Ishikawa (cell line): Measurements from ENCODE around the gene PGAM2.
A peak's percentile ranks its signal among the peaks of the same experiment; 100 is the strongest.

Experiments used
- CEBPB ChIP-seq: IDR thresholded peaks from 2 replicates; pipeline ENCODE4 v1.6.1; 2012
- CREB1 ChIP-seq: IDR thresholded peaks from 2 replicates; pipeline ENCODE4 v1.6.1; 2012; ENCODE audit warnings: low read depth
- EGR1 ChIP-seq: IDR thresholded peaks from 2 replicates; pipeline ENCODE4 v1.6.1; 2012
- EP300 ChIP-seq: IDR thresholded peaks from 2 replicates; pipeline ENCODE4 v1.6.1; 2012; ENCODE audit warnings: borderline replicate concordance
- FOXM1 ChIP-seq: IDR thresholded peaks from 2 replicates; pipeline ENCODE4 v1.6.1; 2012; ENCODE audit warnings: low read depth, borderline replicate concordance
- MAX ChIP-seq: IDR thresholded peaks from 2 replicates; pipeline ENCODE4 v1.6.1; 2012
- NFIC ChIP-seq: IDR thresholded peaks from 2 replicates; pipeline ENCODE4 v1.6.1; 2012
- RAD21 ChIP-seq: IDR thresholded peaks from 2 replicates; pipeline ENCODE4 v1.6.1; 2012; ENCODE audit warnings: low read depth
- REST ChIP-seq: IDR thresholded peaks from 2 replicates; pipeline ENCODE4 v1.6.1; 2012; ENCODE audit warnings: low read depth, mild to moderate bottlenecking
- TAF1 ChIP-seq: IDR thresholded peaks from 2 replicates; pipeline ENCODE4 v1.6.1; 2012; ENCODE audit warnings: low read depth, mild to moderate bottlenecking
- TCF12 ChIP-seq: IDR thresholded peaks from 2 replicates; pipeline ENCODE4 v1.6.1; 2012; ENCODE audit warnings: low read depth
- TEAD4 ChIP-seq: IDR thresholded peaks from 2 replicates; pipeline ENCODE4 v1.6.1; 2012
- USF1 ChIP-seq: IDR thresholded peaks from 2 replicates; pipeline ENCODE4 v1.6.1; 2012
- YY1 ChIP-seq: IDR thresholded peaks from 2 replicates; pipeline ENCODE4 v1.6.1; 2012; ENCODE audit warnings: low read depth
- ZBTB7A ChIP-seq: IDR thresholded peaks from 2 replicates; pipeline ENCODE4 v1.6.1; 2012; ENCODE audit warnings: low read depth

The PGAM2 gene

GRCh38 chr7:44100458-44101302, 35.3 kb upstream of the PGAM2 start:
- TF ChIP-seq EP300 = no peak
- no peak for TF ChIP-seq NFIC
- no peak for TF ChIP-seq ZBTB7A
- TF ChIP-seq CREB1 = no peak
- no peak for TF ChIP-seq REST
- TF ChIP-seq FOXM1 = no peak
- no peak for TF ChIP-seq MAX
- no peak for TF ChIP-seq TCF12
- TF ChIP-seq CEBPB = no peak
- TF ChIP-seq YY1 = no peak
- TF ChIP-seq EGR1 = no peak
- TF ChIP-seq TEAD4 = no peak
- no peak for TF ChIP-seq TAF1
- TF ChIP-seq USF1 = no peak
- TF ChIP-seq RAD21 = no peak

- TF ChIP-seq NFIC (no peak), YY1 (no peak), USF1 (no peak), CEBPB (no peak), FOXM1 (no peak), CREB1 (no peak), EP300 (no peak), EGR1 (no peak), RAD21 (no peak), MAX (no peak), TCF12 (no peak), ZBTB7A (no peak), TEAD4 (no peak), TAF1 (no peak), REST (no peak)
Measured at GRCh38 chr7:44099669-44100068, 34.3 kb upstream of the PGAM2 start.

- TF ChIP-seq REST (no peak), CEBPB (0 out of 2 replicates have a peak, but pooled peaks have one; percentile 10)
Measured at GRCh38 chr7:44098092-44099068, 33.0 kb upstream of the PGAM2 start.
